ENCODE measurements around the gene NUMA1.

The NUMA1 gene

GRCh38 chr11:72003776-72004171 lies 76.6 kb downstream of the NUMA1 start:
- DNase-seq (ENCODE audit: low read depth) = no peak
- TF ChIP-seq CTCF (conservative IDR thresholded peaks at IDR 0.05; ENCODE audit: low read length) = no peak
- H3K4me3 ChIP-seq (ENCODE audit: low read length) = no peak overlapping the region

- H3K4me3 ChIP-seq (ENCODE audit: low read length) = no peak overlapping the region
- DNase-seq (ENCODE audit: low read depth) = no peak
- TF ChIP-seq CTCF (conservative IDR thresholded peaks at IDR 0.05; ENCODE audit: low read length) = no peak
Observed at GRCh38 chr11:72002841-72003775, 77.2 kb downstream of the NUMA1 start.

GRCh38 chr11:72001834-72002591 lies 78.3 kb downstream of the NUMA1 start:
- no peak overlapping the region for H3K4me3 ChIP-seq (ENCODE audit: low read length)
- no peak for DNase-seq (ENCODE audit: low read depth)
- TF ChIP-seq CTCF (conservative IDR thresholded peaks at IDR 0.05; ENCODE audit: low read length) = no peak

GRCh38 chr11:72001285-72001684 lies 79.1 kb downstream of the NUMA1 start:
- H3K4me3 ChIP-seq (ENCODE audit: low read length) = no peak overlapping the region
- TF ChIP-seq CTCF (conservative IDR thresholded peaks at IDR 0.05; ENCODE audit: low read length) = no peak
- DNase-seq (ENCODE audit: low read depth) = no peak

- no peak overlapping the region for H3K4me3 ChIP-seq (ENCODE audit: low read length)
- no peak for TF ChIP-seq CTCF (conservative IDR thresholded peaks at IDR 0.05; ENCODE audit: low read length)
Observed at GRCh38 chr11:72000202-72000867, 80.0 kb downstream of the NUMA1 start.

GRCh38 chr11:71999798-72000197 lies 80.5 kb downstream of the NUMA1 start:
- TF ChIP-seq CTCF (conservative IDR thresholded peaks at IDR 0.05; ENCODE audit: low read length) = no peak
- no peak for DNase-seq (ENCODE audit: low read depth)
- peak overlapping the region; percentile 42 for H3K4me3 ChIP-seq (ENCODE audit: low read length)

More at GRCh38 chr11:72000202-72000867, 80.0 kb downstream of the NUMA1 start:
- no peak for DNase-seq (ENCODE audit: low read depth)

All from AG10803 (cell line).